Nephron (organoid): ENCODE results near the gene DHRSX.
"Not testable (repeated sequence)": the region's sequence is repeated elsewhere in the genome, so short reads cannot be mapped to it uniquely, and the experiment has no call there.

Experiments
- H3K27ac Mint-ChIP-seq, 3 experiments: 2 replicates each; pipeline ENCODE4 v1.8.0; 2020; ENCODE audit warnings: mixed read lengths in 3 of 3, mild to moderate bottlenecking in 2 of 3, moderate library complexity in 1 of 3
- H3K27me3 Mint-ChIP-seq: 2 replicates; pipeline ENCODE4 v1.8.0; 2021; ENCODE audit warnings: low read depth, mild to moderate bottlenecking, moderate library complexity, mixed read lengths
- H3K36me3 Mint-ChIP-seq: 2 replicates; pipeline ENCODE4 v1.8.0; 2020; ENCODE audit warnings: low read depth, mixed read lengths
- H3K4me1 Mint-ChIP-seq: 2 replicates; pipeline ENCODE4 v1.8.0; 2020; ENCODE audit warnings: mixed read lengths
- H3K4me3 Mint-ChIP-seq, 3 experiments: 2 replicates each; pipeline ENCODE4 v1.8.0; 2020; ENCODE audit warnings: mild to moderate bottlenecking in 3 of 3, mixed read lengths in 3 of 3, moderate library complexity in 2 of 3
- H3K9me3 Mint-ChIP-seq: 2 replicates; pipeline ENCODE4 v1.8.0; 2020; ENCODE audit warnings: mixed read lengths
- TF ChIP-seq, protein P1 (sequence below), 3 experiments: fragments of 200-600 bp; sonication (generic); IDR thresholded peaks; one replicate each; pipeline ENCODE4 v1.5.0; 2021; ENCODE audit warnings: antibody characterized with exemption in 3 of 3; ENCODE audit not compliant: unreplicated experiment in 3 of 3

DHRSX gene

DNA sequence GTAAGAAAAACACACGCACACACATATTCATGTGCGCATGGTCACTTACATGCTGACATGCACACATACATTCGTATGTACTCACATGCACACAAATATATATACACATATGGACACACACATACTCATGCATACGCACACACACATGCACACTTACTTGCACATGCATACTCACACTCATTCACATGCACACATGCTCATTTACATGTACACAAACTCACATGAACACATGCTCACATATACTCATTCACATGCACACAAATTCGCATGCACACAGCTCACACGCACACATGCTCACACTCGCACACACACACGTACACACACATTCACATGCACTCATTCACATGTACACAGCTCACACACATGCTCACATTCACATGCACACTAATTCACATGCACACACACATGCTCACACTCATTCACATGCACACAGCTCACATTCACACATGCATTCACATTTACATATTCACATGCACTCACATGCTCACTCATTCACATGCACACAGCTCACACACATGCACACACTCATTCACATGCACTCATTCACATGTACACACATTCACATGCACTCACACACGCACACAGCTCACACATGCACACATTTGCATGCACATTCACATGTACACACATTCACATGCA lies 276.1 kb downstream of the DHRSX start:
- Mint-ChIP-seq H3K36me3 (peaks cover 73% of the 10 kb centered on the region), H3K9me3 (peaks cover 49% of the 10 kb centered on the region), H3K4me1 (no peaks in the 10 kb centered on the region), H3K4me3 (no peak overlapping the region), H3K27me3 (no peaks in the 10 kb centered on the region), H3K27ac (no peak overlapping the region)
- TF ChIP-seq, protein P1, sequence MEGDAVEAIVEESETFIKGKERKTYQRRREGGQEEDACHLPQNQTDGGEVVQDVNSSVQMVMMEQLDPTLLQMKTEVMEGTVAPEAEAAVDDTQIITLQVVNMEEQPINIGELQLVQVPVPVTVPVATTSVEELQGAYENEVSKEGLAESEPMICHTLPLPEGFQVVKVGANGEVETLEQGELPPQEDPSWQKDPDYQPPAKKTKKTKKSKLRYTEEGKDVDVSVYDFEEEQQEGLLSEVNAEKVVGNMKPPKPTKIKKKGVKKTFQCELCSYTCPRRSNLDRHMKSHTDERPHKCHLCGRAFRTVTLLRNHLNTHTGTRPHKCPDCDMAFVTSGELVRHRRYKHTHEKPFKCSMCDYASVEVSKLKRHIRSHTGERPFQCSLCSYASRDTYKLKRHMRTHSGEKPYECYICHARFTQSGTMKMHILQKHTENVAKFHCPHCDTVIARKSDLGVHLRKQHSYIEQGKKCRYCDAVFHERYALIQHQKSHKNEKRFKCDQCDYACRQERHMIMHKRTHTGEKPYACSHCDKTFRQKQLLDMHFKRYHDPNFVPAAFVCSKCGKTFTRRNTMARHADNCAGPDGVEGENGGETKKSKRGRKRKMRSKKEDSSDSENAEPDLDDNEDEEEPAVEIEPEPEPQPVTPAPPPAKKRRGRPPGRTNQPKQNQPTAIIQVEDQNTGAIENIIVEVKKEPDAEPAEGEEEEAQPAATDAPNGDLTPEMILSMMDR (IDR thresholded peaks at IDR 0.05; ENCODE audit: unreplicated experiment in 3 of 3) = no peak

DNA sequence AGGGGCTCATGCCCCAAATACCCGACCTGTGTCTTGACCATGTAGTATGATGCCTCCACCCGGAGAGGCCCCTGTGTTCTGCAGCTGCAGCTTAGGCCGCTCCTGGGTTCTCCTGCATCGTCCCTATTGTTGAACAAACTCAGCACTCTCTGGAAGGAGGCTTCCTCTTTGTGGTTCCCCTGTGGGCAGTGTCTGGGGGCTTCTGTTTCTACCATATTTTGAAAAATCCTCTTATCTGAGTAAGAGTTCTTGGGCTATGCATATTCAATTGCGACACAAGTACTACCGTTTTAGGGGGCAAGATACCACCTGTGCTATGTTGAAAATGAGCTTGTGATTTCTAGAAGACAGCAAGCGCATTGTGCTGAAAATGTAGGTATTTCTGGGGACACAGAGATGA lies 276.6 kb downstream of the DHRSX start:
- Mint-ChIP-seq H3K4me1 (no peaks in the 10 kb centered on the region), H3K36me3 (peaks cover 73% of the 10 kb centered on the region), H3K4me3 (no peak overlapping the region), H3K27ac (no peak overlapping the region), H3K27me3 (no peaks in the 10 kb centered on the region), H3K9me3 (peaks cover 53% of the 10 kb centered on the region)
- TF ChIP-seq, protein P1 (IDR thresholded peaks at IDR 0.05; ENCODE audit: unreplicated experiment in 3 of 3) = no peak

DNA sequence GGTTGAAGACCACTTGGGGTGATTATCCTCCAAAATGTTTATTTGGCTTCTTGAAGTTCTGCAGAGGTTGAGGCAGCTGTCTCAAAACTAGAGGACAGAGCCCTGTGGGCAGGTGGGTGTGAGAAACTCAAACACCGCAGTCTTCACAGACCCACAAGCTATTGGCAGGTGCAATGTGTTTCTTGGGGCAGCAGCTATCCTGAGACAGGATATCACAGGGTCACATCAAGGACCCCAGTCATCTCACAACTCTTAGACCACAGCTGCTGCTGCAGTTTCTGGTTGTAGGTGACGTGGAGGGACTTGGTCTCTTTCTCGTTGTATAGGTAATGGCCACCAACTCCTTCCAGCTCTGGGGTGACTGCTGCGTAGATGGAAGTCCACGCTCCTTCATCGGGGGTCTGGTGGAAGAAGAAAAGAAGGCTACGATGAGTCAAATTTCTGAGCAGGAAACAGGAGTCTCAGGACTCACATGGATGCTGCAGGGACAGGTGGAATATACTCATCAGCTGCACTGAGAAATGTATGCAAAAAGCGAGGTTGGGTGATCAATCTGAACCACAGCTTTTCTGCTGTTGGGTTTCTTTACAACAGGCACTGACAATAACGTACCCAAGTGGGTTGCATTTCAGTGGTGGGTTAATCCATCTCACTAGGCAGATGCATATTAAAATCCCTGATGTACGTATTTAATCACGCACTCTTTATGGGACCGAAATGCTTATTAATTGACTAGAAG lies 279.8 kb downstream of the DHRSX start:
- Mint-ChIP-seq H3K4me3 (no peak overlapping the region), H3K9me3 (peaks cover 74% of the 10 kb centered on the region), H3K36me3 (peaks cover 92% of the 10 kb centered on the region), H3K4me1 (no peaks in the 10 kb centered on the region), H3K27ac (no peak overlapping the region), H3K27me3 (no peaks in the 10 kb centered on the region)
- TF ChIP-seq, protein P1 (IDR thresholded peaks at IDR 0.05; ENCODE audit: unreplicated experiment in 3 of 3) = no peak

DNA sequence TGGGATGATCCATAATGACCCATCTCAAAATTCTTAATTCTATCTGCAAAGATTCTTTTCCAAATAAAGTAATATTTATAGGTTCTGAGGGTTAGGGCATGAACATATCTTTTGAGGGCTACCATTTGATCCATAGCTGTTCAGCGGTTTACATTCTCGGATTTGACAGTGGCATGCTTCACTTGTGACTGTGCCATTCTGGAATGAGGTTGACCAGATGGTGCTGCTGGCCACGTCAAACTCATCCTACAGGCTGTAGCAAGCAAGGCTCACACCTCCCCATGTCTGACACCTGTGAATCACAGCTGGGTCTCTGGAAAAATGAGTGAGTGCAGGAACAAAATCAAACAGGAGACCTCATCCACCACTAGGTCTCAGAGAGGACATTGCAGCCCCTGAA lies 280.5 kb downstream of the DHRSX start:
- peaks cover 73% of the 10 kb centered on the region for H3K9me3 Mint-ChIP-seq
- no peaks in the 10 kb centered on the region for H3K27me3 Mint-ChIP-seq
- H3K27ac Mint-ChIP-seq = no peak overlapping the region

DNA sequence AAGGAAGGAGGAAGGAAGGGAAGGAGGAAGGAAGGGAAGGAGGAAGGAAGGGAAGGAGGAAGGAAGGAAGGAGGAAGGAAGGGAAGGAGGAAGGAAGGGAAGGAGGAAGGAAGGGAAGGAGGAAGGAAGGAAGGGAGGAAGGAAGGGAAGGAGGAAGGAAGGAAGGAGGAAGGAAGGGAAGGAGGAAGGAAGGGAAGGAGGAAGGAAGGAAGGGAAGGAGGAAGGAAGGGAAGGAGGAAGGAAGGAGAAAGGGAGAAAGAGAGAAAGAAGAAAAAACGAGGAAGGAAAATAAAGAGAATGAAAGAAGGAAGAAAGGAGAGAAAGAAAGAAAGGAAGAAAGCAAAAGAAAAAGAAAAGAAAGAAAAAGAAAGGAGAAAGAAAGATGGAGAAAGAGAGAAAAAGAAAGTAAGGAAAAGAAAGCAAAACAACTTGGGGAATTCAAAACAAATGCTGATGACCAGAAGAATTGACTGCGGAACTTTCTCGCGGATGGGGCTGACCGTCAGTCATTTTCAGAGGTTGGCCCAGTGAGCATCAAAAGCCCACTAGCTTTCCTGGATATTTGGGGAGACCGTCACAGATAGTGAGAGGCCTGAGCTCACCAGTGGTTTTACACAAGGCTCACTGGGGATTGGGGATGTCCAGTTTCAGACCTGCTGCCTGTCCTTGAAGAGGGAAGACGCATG lies 286.5 kb downstream of the DHRSX start:
- H3K27me3 Mint-ChIP-seq, H3K27ac Mint-ChIP-seq, H3K4me1 Mint-ChIP-seq, H3K4me3 Mint-ChIP-seq: not testable (repeated sequence)
- Mint-ChIP-seq H3K36me3 (peaks cover 41% of the 10 kb centered on the region), H3K9me3 (peaks cover 37% of the 10 kb centered on the region)

More for the DNA sequence above, 280.5 kb downstream of the DHRSX start:
- Mint-ChIP-seq H3K36me3 (peaks cover 89% of the 10 kb centered on the region), H3K4me1 (no peaks in the 10 kb centered on the region), H3K4me3 (no peak overlapping the region)
- TF ChIP-seq, protein P1 (IDR thresholded peaks at IDR 0.05; ENCODE audit: unreplicated experiment in 3 of 3) = no peak

DNA sequence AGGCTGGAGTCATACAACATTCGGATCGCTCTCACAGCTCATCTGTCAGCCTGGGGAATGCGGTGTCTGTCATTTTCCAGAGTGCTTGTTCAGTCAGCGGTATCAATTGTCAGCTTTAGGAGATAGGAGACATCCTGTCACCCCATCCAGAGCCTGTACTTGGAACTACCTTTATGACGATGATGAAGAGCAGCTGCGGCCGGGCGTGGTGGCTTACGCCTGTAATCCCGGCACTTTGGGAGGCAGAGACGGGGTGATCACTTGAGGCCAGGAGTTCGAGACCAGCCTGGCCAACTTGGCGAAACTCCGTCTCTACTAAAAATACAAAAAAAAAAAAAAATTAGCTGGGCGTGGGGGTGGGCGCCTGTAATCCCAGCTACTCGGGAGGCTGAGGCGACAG lies 289.1 kb downstream of the DHRSX start:
- H3K9me3 Mint-ChIP-seq = peaks cover 20% of the 10 kb centered on the region
- not testable (repeated sequence) for H3K4me1 Mint-ChIP-seq, H3K4me3 Mint-ChIP-seq, H3K27ac Mint-ChIP-seq, H3K27me3 Mint-ChIP-seq
- H3K36me3 Mint-ChIP-seq = peaks cover 24% of the 10 kb centered on the region
